ENCODE results near the gene KIAA1217. TPM values are rescaled to one million over a fixed set of nuclear protein-coding genes. Genes with fewer than 3 reads are reported as not detected.

The KIAA1217 gene
- total RNA-seq, 1 experiment from 2014 or later: 7.8 TPM

- H3K79me2 ChIP-seq (ENCODE audit: insufficient read depth, low read length): no peaks in the 10 kb centered on the region
- ChIA-PET POLR2A (no interaction called here), RAD21 (ENCODE audit: low non-redundant PET in 1 of 2, low total read pairs in 2 of 2, uncharacterized antibody in 2 of 2, unreplicated experiment in 2 of 2) (no interaction called here), CTCF (no interaction called here)
- no peaks in the 10 kb centered on the region for H3K36me3 ChIP-seq (ENCODE audit: control insufficient read depth in 1 of 2, insufficient read depth in 2 of 2, low read length in 2 of 2)
- TF ChIP-seq JUND (IDR thresholded peaks at IDR 0.05) (no peak), SP1 (IDR thresholded peaks at IDR 0.05; ENCODE audit: low read depth) (no peak), ZBTB33 (IDR thresholded peaks at IDR 0.05; ENCODE audit: extremely low read depth, insufficient replicate concordance, low read length) (no peak), POLR2AphosphoS5 (IDR thresholded peaks at IDR 0.05; ENCODE audit: low read depth, low read length) (no peak), EGR1 (IDR thresholded peaks at IDR 0.05; ENCODE audit: low read depth) (no peak), REST (IDR thresholded peaks at IDR 0.05; ENCODE audit: low read depth) (no peak), ATF3 (IDR thresholded peaks at IDR 0.05) (no peak), SRF (IDR thresholded peaks at IDR 0.05; ENCODE audit: low read depth) (no peak), FOSL1 (IDR thresholded peaks at IDR 0.05; ENCODE audit: low read depth) (no peak), TCF7L2 (IDR thresholded peaks at IDR 0.05; ENCODE audit: borderline replicate concordance, extremely low read depth, insufficient read depth, insufficient read length) (no peak), POLR2A (IDR thresholded peaks at IDR 0.05; ENCODE audit: borderline replicate concordance, extremely low read depth, insufficient read depth, insufficient read length) (no peak), MAX (IDR thresholded peaks at IDR 0.05) (no peak), ZNF274 (IDR thresholded peaks at IDR 0.05; ENCODE audit: low read depth, low read length) (no peak)
- no peaks in the 10 kb centered on the region for H3K9me2 ChIP-seq (ENCODE audit: insufficient read depth)
- intact Hi-C loops (cut with micrococcal nuclease): no loop called here
- DNase-seq (ENCODE audit: low read depth, low spot score) (no peak), ATAC-seq (no peak)
- no peak overlapping the region for H3K4me2 ChIP-seq (ENCODE audit: low read length)
- BruUV-seq (replicated peaks): no TSS peak
- no peak overlapping the region for H3K9ac ChIP-seq (ENCODE audit: low read length)
- no peak overlapping the region for H3K4me3 ChIP-seq (replicated peaks in 1 of 2; ENCODE audit: low read depth in 1 of 2, low read length in 2 of 2)
- H4K20me1 ChIP-seq (ENCODE audit: insufficient read depth): no peaks in the 10 kb centered on the region
- H2AFZ ChIP-seq (ENCODE audit: low read depth, low read length, poor library complexity, severe bottlenecking): no peak overlapping the region
- no peak overlapping the region for H3K27ac ChIP-seq (ENCODE audit: low read depth, low read length)
- H3K9me3 ChIP-seq (ENCODE audit: control insufficient read depth in 1 of 2, insufficient read depth in 1 of 2, low read depth in 1 of 2, low read length in 2 of 2): no peaks in the 10 kb centered on the region
- H3K27me3 ChIP-seq (ENCODE audit: insufficient read depth, low read length): peaks cover 17% of the 10 kb centered on the region; the same call in 1 of the 2 replicates
- H3K4me1 ChIP-seq (ENCODE audit: control insufficient read depth in 1 of 2, insufficient read depth in 2 of 2, low read length in 2 of 2): no peaks in the 10 kb centered on the region
Measured at GRCh38 chr10:24357344-24358004, 148.5 kb downstream of the KIAA1217 start.
